ENCODE results near the gene SLC30A10.
"Not testable (repeated sequence)": the region's sequence is repeated elsewhere in the genome, so short reads cannot be mapped to it uniquely, and the experiment has no call there.

Gene SLC30A10

DNA sequence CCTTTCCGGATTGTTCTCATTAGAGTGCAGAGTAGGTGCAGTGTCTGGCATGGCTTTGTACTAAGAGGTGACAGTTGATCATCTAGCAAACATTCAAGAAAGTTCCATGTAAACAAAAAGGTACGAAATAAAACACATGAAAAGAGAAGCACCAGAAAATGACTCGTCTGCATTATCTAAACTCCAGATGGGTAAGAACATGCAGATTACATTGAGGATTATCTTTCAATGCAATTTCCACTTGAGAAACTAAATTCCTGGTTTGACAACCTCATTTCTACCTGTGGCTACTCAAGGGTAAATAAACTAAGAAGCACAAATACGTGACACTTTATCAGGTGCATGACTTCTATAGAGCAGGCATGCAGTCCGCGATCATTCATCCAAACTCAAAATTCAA, 17.6 kb downstream of the SLC30A10 start:
- H3K4me3 Mint-ChIP-seq: no peak overlapping the region
- H3K4me1 Mint-ChIP-seq (ENCODE audit: low read depth): no peaks in the 10 kb centered on the region
- H3K27ac Mint-ChIP-seq: no peak overlapping the region
- H3K9me3 Mint-ChIP-seq: no peaks in the 10 kb centered on the region
- peaks cover 9% of the 10 kb centered on the region for H3K27me3 Mint-ChIP-seq
- H3K36me3 Mint-ChIP-seq (ENCODE audit: low read depth): no peaks in the 10 kb centered on the region
- no peak for DNase-seq

DNA sequence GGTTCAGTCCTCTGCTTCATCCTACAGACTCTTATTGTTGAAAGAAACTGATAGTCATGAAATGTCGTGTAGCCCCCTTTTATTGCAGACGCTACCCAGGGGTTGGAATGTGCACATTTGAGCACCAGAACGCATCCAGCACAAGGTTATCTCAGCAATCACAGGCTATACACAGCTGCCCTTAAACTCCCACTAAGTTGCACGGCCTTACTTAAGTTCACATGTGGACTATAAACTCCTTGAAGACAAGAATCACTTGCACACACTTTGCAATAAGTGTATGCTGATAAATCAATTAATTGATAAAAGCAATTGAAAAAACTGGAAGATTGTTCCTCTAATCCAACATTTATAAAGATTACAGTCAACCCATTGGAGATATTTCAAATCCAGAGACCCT, 18.9 kb downstream of the SLC30A10 start:
- H3K4me1 Mint-ChIP-seq (ENCODE audit: low read depth): no peaks in the 10 kb centered on the region
- DNase-seq: no peak

DNA sequence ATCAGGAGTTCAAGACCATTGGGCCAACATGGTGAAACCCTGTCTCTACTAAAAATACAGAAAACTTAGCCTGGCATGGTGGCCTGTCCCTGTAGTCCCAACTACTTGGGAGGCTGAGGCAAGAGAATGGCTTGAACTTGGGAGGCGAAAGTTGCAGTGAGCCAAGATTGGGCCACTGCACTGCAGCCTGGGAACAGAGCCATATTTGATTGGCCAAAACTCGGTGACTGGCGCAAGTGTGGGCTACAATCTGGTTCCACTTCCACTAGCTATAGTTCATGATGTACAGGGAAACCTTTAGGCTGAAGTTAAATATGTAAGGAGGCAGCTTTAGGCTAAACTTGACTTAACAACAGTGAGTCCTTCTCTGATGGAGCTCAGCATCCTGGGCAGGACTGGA, 20.2 kb downstream of the SLC30A10 start:
- no peak overlapping the region for H3K27ac Mint-ChIP-seq
- no peak overlapping the region for H3K4me3 Mint-ChIP-seq
- no peaks in the 10 kb centered on the region for H3K4me1 Mint-ChIP-seq (ENCODE audit: low read depth)
- no peaks in the 10 kb centered on the region for H3K9me3 Mint-ChIP-seq
- peaks cover 9% of the 10 kb centered on the region for H3K27me3 Mint-ChIP-seq
- H3K36me3 Mint-ChIP-seq (ENCODE audit: low read depth): no peaks in the 10 kb centered on the region
- no peak for DNase-seq

More for the DNA sequence above, 18.9 kb downstream of the SLC30A10 start:
- peaks cover 9% of the 10 kb centered on the region for H3K27me3 Mint-ChIP-seq
- H3K4me3 Mint-ChIP-seq: no peak overlapping the region
- no peak overlapping the region for H3K27ac Mint-ChIP-seq
- no peaks in the 10 kb centered on the region for H3K36me3 Mint-ChIP-seq (ENCODE audit: low read depth)
- H3K9me3 Mint-ChIP-seq: no peaks in the 10 kb centered on the region

DNA sequence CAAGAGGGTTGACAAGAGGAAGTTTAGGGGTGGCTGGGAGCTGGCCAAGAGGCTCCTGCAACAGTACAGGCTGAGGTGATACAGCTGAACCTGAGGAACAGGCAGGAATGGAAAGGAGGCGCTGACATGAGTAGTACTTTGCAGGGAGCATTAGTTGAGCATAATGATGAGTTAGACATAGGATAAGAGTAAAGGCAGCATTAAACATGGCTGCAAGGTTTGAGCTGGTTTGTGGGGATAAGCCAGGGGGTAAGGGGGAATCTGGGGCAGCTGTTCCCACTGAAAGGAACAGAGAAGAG, 20.6 kb downstream of the SLC30A10 start:
- Mint-ChIP-seq H3K9me3 (no peaks in the 10 kb centered on the region), H3K27ac (no peak overlapping the region), H3K4me3 (no peak overlapping the region), H3K4me1 (ENCODE audit: low read depth) (no peaks in the 10 kb centered on the region), H3K36me3 (ENCODE audit: low read depth) (no peaks in the 10 kb centered on the region), H3K27me3 (peaks cover 9% of the 10 kb centered on the region)
- DNase-seq: no peak

DNA sequence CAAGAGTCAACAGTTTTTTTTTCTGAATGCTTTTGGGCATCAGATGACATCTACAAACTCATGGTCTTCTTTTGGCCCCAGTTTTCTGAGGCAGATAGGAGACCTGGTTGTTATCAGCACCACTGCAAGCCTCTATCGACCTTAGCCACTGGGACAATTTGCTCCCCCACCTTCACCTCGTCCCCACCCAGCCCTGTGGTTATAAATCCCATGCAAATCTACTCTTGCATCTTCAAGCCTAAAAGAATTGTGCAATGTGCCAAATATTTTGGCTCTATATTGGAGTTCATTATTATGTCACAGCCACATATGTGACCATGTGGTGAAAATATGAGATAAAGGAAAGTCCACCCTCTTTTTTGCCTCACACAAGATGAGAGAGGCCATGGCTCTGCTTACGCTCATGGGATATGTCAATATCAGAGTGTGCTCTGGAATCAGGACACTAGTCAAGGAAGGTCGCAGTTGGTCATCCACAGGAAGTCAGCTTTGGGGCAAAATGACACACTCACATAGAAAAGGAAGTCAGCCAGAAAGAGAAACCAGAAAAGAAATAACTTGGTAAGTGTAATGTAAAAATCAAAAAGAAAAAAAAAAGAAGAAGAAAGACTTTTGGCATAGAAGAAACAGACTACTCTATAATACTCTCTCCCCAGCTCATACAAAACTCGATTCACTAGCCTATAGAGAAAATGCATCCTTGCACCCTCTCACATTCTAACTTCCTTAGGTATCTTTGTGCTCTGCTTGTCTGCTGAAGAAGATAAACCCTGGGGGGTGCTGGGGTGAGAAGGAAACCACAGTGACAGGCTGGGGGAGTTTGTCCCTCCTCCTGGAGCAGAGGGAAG, 21.2 kb downstream of the SLC30A10 start:
- H3K9me3 Mint-ChIP-seq: no peaks in the 10 kb centered on the region

DNA sequence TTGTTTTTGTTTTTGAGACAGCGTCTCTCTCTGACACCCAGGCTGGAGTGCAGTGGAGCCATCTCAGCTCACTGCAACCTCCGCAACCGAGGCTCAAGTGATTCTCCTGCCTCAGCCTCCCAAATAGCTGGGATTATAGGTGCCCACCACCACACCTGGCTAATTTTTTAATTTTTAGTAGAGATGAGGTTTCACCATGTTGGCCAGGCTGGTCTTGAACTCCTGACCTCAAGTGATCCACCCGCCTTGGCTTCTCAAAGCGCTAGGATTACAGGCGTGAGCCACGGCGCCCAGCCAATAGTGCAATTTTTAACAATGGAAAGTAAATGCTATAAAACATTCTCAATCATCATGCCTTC, 21.8 kb downstream of the SLC30A10 start:
- not testable (repeated sequence) for H3K4me3 Mint-ChIP-seq; H3K27me3 Mint-ChIP-seq; H3K36me3 Mint-ChIP-seq (ENCODE audit: low read depth); DNase-seq; H3K4me1 Mint-ChIP-seq (ENCODE audit: low read depth); H3K27ac Mint-ChIP-seq; H3K9me3 Mint-ChIP-seq

More for the DNA sequence above, 21.2 kb downstream of the SLC30A10 start:
- no peaks in the 10 kb centered on the region for H3K36me3 Mint-ChIP-seq (ENCODE audit: low read depth)
- H3K4me1 Mint-ChIP-seq (ENCODE audit: low read depth): no peaks in the 10 kb centered on the region
- no peak overlapping the region for H3K4me3 Mint-ChIP-seq
- H3K27ac Mint-ChIP-seq: no peak overlapping the region
- peaks cover 9% of the 10 kb centered on the region for H3K27me3 Mint-ChIP-seq
- no peak for DNase-seq

DNA sequence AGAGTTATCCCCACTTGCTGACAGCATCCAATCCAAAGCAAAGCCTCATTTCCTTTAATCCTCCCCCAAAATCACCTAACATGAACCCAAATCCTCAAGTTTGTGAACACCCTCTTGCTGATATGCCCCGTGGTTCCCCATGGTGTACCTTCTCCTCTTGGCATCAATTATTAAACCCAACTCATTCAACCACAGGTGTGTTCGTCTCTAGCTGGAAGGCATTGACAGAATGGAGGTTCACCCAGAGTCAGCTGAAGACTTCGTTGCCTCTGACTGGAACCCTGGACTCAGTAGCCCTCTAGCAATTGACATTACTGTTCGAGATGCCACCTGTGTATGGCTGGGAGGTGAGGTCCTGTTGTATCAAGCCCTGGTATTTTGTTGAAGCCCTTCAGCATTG, 22.8 kb downstream of the SLC30A10 start:
- Mint-ChIP-seq H3K27ac (no peak overlapping the region), H3K36me3 (ENCODE audit: low read depth) (no peaks in the 10 kb centered on the region), H3K4me3 (no peak overlapping the region), H3K27me3 (peaks cover 9% of the 10 kb centered on the region), H3K9me3 (no peaks in the 10 kb centered on the region), H3K4me1 (ENCODE audit: low read depth) (no peaks in the 10 kb centered on the region)
- DNase-seq: no peak

DNA sequence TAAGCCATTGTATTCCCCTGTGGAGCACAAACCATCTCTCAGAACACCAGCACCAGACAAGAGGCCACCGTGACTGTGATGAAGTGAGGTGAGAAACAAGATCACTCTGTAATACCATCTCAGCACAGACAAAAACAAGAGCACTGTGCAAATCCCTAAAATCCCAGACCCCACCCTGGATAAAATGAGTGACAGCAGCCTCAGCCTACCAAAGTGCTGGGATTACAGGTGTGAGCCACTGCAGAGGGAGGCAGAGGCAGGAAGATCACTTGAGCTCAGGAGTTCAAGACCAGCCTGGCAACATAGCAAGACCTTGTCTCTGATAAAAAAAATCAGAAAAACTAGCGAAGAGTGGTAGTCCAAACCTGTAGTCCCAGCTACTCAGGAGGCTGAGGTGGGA, 23.4 kb downstream of the SLC30A10 start:
- no peak overlapping the region for H3K4me3 Mint-ChIP-seq
- no peak for DNase-seq
- no peaks in the 10 kb centered on the region for H3K4me1 Mint-ChIP-seq (ENCODE audit: low read depth)
- no peaks in the 10 kb centered on the region for H3K36me3 Mint-ChIP-seq (ENCODE audit: low read depth)
- no peak overlapping the region for H3K27ac Mint-ChIP-seq
- no peaks in the 10 kb centered on the region for H3K9me3 Mint-ChIP-seq
- H3K27me3 Mint-ChIP-seq: peaks cover 9% of the 10 kb centered on the region

DNA sequence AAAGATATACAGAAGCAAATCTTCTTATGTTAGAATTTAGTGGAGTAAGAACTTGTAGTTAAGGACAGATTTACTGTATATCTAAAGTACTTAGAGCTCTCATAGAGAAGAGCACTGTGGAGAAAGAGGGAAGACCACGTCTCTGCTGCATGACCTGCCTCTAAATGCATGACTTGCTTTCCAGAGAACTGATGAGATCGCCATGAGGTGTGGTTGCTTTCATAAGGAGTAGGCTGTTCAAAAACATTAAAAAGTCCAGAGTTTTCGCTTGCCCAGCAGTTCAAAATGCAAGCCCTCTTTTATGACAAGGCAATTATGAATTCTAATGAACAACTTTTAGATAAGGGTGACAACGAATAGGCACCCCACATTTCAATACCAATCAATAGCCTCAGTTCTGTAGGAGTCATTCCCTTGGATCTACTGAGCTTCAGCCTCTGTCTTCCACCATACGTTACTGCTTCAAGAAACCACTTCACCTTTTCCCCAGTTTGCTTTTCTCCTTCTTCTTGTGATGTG, 24.9 kb downstream of the SLC30A10 start:
- H3K36me3 Mint-ChIP-seq (ENCODE audit: low read depth): no peaks in the 10 kb centered on the region
- no peak overlapping the region for H3K4me3 Mint-ChIP-seq
- H3K9me3 Mint-ChIP-seq: no peaks in the 10 kb centered on the region
- H3K27ac Mint-ChIP-seq: no peak overlapping the region
- H3K4me1 Mint-ChIP-seq (ENCODE audit: low read depth): no peaks in the 10 kb centered on the region
- no peak for DNase-seq
- peaks cover 9% of the 10 kb centered on the region for H3K27me3 Mint-ChIP-seq

DNA sequence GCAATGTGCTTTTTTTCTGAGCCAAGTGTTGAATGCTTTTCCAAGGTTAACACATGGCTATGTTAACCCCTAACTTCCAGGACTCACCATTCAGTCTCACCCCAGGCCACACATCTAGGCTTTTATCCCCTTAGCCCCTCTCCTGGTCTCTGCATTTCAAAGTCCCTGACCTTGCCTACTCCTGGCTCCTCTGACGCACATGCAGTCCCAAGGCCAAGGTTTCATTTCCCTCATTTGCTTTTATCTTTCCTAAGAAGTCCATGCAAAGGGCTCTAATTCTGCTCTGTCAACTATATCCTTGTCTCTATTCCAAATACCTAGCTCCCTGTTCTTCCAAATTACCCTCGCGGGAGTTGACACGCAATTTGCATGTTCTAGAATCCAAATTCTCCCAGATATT, 25.4 kb downstream of the SLC30A10 start:
- Mint-ChIP-seq H3K36me3 (ENCODE audit: low read depth) (no peaks in the 10 kb centered on the region), H3K27ac (no peak overlapping the region), H3K27me3 (peaks cover 8% of the 10 kb centered on the region), H3K4me1 (ENCODE audit: low read depth) (no peaks in the 10 kb centered on the region), H3K4me3 (no peak overlapping the region), H3K9me3 (no peaks in the 10 kb centered on the region)
- no peak for DNase-seq

DNA sequence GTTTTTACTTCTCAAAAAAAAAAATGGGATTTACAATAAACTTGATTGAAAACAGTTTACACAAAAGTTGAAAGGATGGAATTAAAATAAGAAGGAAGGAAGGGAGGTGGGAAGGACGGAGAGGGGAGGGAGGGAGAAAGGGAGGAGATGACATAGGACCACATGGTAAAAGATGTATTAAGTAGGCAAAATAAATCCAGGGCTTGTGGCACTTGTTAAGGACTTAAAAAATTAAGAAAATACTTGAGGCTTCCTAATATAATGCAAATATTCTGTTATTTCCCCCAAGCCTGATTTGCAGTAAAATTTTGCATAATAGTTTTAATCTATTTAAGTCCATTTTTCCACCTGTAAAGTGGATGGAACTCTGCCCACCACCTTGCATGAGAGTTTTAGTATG, 27.5 kb downstream of the SLC30A10 start:
- Mint-ChIP-seq H3K4me3 (no peak overlapping the region), H3K27me3 (no peaks in the 10 kb centered on the region), H3K9me3 (no peaks in the 10 kb centered on the region), H3K4me1 (ENCODE audit: low read depth) (no peaks in the 10 kb centered on the region), H3K36me3 (ENCODE audit: low read depth) (no peaks in the 10 kb centered on the region), H3K27ac (no peak overlapping the region)
- no peak for DNase-seq

DNA sequence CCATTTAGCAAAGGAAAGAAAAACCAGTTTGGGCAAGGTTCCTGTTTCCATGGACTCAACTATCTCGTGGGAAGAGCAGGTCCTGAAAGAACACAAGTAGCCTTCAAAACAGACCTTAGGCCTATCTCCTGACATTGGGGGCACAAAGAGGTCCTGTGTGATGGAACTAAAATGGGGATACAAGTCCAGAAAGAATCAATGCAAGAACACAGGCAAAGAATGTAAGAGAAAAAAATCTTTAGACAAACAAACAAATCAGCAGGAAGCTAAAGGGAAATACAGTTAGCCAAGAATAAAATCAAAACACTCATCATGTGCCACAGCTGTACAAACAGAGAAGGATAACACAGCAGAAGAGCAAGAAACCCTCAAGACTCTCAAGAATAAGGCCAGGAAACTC, 28.2 kb downstream of the SLC30A10 start:
- DNase-seq: no peak
- H3K36me3 Mint-ChIP-seq (ENCODE audit: low read depth): no peaks in the 10 kb centered on the region
- H3K9me3 Mint-ChIP-seq: no peaks in the 10 kb centered on the region
- no peak overlapping the region for H3K4me3 Mint-ChIP-seq
- no peaks in the 10 kb centered on the region for H3K27me3 Mint-ChIP-seq
- H3K4me1 Mint-ChIP-seq (ENCODE audit: low read depth): no peaks in the 10 kb centered on the region
- no peak overlapping the region for H3K27ac Mint-ChIP-seq

DNA sequence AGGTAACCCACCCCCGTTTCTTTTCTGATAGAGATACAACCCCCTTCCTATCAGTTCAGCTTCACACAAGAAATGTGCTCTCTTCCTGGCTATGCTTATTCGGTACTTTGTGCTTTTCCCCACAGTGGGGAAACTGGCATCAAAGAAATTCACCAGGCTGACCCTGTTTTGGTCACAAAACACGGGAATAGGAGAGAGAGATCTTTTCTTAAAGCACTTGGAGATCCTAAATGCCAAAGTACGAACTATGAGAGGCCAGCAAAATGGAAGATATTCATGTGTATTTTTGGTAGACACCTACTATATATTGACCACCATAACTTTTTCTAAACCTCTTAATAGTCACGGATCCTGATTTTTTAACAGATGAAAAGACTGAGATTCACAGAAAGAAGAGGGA, 30.0 kb downstream of the SLC30A10 start:
- Mint-ChIP-seq H3K9me3 (no peaks in the 10 kb centered on the region), H3K4me1 (ENCODE audit: low read depth) (no peaks in the 10 kb centered on the region), H3K27ac (no peak overlapping the region), H3K4me3 (no peak overlapping the region), H3K36me3 (ENCODE audit: low read depth) (no peaks in the 10 kb centered on the region), H3K27me3 (no peaks in the 10 kb centered on the region)
- DNase-seq: no peak

DNA sequence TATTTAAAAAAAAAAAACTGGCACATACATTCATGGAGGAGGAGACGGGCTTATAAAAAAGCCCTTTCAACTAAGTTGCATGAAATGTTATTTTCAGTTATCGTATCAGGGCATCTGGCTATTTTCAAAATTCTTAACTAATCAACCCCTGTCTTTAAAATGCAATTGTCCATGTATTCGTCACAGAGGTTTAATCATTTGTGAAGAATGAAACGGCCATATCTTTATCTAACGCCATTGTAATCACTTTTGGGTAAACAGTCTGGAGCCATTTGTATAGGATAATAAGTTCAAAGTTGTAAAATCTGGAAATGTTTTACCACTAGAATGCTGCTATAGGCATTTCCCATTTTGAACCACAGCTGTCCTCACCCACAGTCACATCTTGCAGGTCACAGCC, 30.4 kb downstream of the SLC30A10 start:
- DNase-seq: no peak
- no peak overlapping the region for H3K27ac Mint-ChIP-seq
- H3K4me3 Mint-ChIP-seq: no peak overlapping the region
- no peaks in the 10 kb centered on the region for H3K4me1 Mint-ChIP-seq (ENCODE audit: low read depth)
- H3K36me3 Mint-ChIP-seq (ENCODE audit: low read depth): no peaks in the 10 kb centered on the region
- no peaks in the 10 kb centered on the region for H3K9me3 Mint-ChIP-seq
- no peaks in the 10 kb centered on the region for H3K27me3 Mint-ChIP-seq

DNA sequence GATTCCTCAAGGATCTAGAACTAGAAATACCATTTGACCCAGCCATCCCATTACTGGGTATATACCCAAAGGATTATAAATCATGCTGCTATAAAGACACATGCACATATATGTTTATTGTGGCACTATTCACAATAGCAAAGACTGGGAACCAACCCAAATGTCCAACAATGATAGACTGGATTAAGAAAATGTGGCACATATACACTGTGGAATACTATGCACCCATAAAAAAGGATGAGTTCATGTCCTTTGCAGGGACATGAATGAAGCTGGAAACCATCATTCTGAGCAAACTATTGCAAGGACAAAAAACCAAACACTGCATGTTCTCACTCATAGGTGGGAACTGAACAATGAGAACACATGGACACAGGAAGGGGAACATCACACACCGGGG, 36.1 kb downstream of the SLC30A10 start:
- not testable (repeated sequence) for DNase-seq

DNA sequence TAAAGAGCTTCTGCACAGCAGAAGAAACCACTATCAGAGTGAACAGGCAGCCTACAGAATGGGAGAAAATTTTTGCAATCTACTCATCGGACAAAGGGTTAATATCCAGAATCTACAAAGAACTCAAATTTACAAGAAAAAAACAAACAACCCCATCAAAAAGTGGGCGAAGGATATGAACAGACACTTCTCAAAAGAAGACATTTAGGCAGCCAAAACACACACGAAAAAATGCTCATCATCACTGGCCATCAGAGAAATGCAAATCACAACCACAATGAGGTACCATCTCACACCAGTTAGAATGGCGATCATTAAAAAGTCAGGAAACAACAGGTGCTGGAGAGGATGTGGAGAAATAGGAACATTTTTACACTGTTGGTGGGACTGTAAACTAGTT, 36.5 kb downstream of the SLC30A10 start:
- not testable (repeated sequence) for H3K36me3 Mint-ChIP-seq (ENCODE audit: low read depth); H3K4me1 Mint-ChIP-seq (ENCODE audit: low read depth); H3K27ac Mint-ChIP-seq; H3K27me3 Mint-ChIP-seq; DNase-seq; H3K9me3 Mint-ChIP-seq; H3K4me3 Mint-ChIP-seq

More for the DNA sequence above, 36.1 kb downstream of the SLC30A10 start:
- H3K9me3 Mint-ChIP-seq; H3K27me3 Mint-ChIP-seq; H3K36me3 Mint-ChIP-seq (ENCODE audit: low read depth); H3K4me3 Mint-ChIP-seq; H3K4me1 Mint-ChIP-seq (ENCODE audit: low read depth); H3K27ac Mint-ChIP-seq: not testable (repeated sequence)
